Cerebellar nuclear complex (tissue), 1 donor: ENCODE data around the gene DBF4B.

Experiments used
- DNase-seq, 2 experiments: peaks; one replicate each; lab custom pipeline; 2025; lab: John Stamatoyannopoulos, UW

Gene DBF4B

GRCh38 chr17:44777394-44778348 lies 69.2 kb downstream of the DBF4B start:
- DNase-seq, result no peak

DNA sequence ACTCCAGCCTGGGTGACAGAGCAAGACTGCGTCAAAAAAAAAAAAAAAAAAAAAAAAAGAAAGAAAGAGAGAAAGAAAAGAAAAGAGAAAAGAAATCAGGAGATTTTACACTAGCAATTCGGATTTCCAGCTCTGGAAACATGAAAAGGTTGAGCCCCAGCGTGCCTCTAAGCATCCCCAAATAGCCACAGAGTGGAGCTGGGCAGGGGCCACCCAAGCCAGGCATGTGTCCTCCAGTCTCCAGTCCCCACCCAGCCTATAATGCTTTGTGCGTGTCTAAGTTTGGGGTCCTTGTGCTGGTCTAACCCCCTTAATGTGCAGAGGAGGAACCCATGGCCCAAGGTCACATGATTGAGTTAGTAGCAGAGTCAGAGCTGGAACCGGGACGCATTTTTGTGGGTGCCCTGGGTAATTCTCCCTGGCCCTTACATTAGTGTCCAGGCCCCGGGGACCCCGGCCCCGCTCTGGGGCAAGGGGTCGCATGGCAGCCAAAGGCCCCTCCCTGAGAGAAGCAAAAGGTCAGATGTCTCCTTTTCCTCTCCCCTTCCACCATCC lies 70.3 kb downstream of the DBF4B start:
- no peak for DNase-seq

DNA sequence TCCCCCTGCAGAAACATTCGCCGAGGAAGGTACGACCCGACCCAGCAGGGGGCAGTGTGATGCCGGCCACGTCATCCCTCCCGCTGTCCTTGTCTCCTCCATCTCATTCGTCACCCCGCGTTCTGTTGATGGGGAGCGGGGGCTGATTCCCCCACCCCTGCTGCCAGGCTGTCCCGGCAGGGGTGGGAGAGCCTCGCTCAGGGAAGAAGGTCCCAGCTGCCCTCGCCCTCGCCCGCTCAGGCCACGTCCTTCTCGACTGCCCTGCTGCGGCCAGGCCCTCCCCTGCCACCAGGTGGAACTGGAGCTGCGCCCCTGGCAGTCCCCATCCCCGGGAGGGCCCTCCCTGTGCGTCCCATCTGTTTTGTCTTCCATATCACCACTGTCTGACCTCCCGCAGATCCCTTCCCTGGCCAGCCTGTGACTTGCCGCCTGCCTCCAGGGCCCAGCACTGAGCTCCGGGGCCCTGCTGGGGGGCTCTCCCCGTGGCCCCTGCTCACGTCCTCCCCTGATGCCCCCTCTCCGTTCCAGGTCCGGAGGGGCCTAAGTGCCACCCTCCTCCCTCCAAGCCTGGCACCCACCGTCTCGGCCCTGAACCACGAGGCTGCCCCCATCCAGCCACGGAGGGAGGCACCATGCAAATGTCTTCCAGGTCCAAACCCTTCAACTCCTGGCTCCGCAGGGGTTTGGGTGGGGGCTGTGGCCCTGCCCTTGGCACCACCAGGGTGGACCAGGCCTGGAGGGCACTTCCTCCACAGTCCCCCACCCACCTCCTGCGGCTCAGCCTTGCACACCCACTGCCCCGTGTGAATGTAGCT lies 71.0 kb downstream of the DBF4B start:
- peak in 1 of 2 experiments; percentile 37 for DNase-seq

GRCh38 chr17:44780161-44780560 lies 71.7 kb downstream of the DBF4B start:
- no peak for DNase-seq

DNA sequence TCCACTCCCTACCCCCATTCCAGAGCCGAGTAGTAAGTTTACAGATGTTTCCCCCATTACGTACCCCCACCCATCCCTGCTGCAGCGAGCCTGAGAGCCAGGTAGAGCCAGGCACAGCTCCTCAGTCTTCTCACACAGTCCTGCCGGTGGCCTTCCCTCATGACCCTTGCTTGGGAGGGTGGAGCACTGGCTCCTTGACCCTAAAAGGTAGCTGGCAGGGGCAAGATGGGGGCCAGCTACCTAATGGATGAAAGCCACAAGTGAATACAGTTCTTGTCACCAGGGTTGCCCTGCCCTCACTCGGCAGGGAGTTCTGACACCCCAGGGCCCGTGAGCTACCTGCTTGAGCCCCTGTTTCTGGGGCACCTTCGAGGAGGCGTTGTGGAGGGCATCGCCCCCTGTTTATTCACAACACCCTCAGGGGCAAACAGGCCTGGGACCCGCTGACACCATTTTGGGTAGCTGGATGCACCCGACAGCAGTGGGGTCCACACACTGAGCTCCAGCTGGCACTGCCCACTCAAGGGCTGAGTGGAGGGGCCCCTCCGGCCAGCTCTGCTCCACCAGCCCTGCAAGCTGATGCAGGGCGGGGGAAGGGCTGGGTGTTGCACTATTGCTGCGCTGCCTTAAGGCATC lies 72.5 kb downstream of the DBF4B start:
- no peak for DNase-seq

GRCh38 chr17:44781551-44782325 lies 73.3 kb downstream of the DBF4B start:
- DNase-seq, result no peak

DNA sequence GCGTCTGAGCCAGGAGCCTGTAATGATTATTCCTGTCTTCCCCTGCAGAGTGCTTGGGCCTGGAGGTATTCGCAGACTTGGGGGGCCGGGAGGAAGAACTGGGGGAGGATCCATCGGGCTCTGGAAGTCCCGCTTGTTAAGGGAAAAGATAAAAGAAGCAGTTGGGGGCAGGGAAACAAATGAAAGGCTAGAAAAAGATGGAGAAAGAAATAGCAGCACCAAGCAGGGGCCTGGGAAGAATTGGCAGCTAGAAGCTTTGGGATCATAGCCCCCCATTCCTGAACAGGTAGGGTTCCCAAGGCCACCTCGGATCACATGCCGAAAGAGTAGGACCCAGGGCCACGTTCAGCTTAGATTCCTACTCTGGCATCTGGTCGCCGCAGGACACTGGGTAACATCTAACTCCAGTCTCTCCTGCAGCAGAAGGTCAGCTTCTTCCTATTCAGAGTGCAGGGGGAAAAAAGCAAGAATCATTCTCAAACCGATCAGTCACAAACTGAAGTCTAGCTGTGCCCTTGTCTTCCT lies 73.9 kb downstream of the DBF4B start:
- DNase-seq, result no peak

GRCh38 chr17:44785921-44786320 lies 77.5 kb downstream of the DBF4B start:
- peak in 1 of 2 experiments; percentile 24 for DNase-seq

- peak in 1 of 2 experiments; percentile 74 for DNase-seq
These were observed 78.2 kb downstream of the DBF4B start for GRCh38 chr17:44786551-44787081.

GRCh38 chr17:44787271-44787940 lies 78.9 kb downstream of the DBF4B start:
- DNase-seq, result peak; percentile 29 to 54

DNA sequence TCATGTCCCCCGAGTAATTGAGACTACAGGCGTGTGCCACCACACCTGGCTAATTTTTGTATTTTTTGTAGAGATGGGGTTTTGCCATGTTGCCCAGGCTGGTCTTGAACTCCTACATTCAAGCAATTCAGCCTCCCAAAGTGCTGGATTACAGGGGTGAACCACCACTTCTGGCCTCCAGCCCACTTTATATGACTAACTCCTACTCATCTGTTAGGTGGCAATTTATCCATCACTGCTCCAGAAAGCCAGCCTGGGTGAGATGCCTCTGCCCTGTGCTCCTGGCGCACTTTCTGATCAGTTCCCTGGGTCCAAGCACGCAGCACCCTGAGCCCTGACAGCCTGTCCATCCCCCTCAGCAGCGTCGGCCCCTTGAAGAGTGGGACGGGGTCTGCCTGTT lies 79.7 kb downstream of the DBF4B start:
- DNase-seq, result no peak

- no peak for DNase-seq
These were observed 83.8 kb downstream of the DBF4B start for GRCh38 chr17:44792276-44792675.

GRCh38 chr17:44793885-44794842 lies 85.7 kb downstream of the DBF4B start:
- no peak for DNase-seq

GRCh38 chr17:44794851-44795413 lies 86.5 kb downstream of the DBF4B start:
- no peak for DNase-seq

GRCh38 chr17:44795421-44795820 lies 87.0 kb downstream of the DBF4B start:
- no peak for DNase-seq

DNA sequence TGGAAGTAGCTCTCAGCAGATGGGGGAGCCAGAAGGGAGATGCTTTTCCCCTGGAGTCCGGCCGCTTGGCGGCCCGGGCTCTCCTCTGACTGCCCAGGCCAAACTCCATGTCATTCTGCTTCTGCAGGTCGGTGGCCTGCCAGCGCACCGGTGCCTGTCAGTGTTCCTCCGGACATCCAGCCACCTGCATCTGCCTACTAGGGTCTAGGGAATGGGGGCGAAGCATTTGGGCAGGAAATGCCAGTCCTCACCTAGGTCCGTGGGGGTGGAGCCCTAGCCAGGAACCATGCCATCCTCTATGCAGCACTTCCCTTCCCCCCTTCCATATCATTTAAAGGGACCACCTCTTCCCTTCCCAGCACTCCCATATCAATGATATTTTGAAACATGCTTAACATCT lies 87.5 kb downstream of the DBF4B start:
- peak in 1 of 2 experiments; percentile 28 for DNase-seq

DNA sequence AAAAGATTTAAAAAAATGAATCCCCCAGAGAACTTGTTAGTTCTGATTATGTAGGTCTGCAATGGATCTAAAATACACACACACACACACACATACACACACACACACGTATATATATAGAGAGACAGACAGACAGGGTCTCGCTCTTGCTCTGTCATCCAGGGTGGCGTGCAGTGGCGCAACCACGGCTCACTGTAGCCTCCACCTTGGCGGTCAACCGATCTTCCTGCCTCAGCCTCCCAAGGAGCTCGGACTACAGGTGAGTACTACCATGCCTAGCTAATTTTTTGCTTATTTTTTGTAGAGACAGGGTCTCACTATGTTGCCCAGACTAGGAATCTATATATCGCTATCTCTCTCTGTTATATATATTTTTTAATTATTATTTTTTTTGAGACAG lies 88.3 kb downstream of the DBF4B start:
- DNase-seq, result no peak

DNA sequence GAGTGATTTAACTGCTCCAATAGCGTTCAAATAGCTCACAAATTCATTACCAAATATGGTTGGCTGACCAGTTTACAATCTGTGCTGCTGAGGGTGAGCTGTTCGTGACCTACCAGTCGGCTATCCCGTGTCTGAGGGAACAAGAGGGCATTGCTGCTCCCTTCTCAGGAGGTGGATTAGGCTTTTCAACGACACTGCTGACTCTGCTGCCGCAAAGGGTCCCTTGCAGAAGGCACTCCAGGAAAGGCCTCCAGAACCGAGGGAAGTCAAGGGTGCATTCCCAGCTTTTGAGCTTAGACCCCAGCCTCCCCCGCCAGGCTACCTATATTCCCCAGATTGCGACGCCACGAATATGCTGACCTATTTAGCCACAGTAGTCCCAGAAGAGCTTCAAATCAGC lies 89.3 kb downstream of the DBF4B start:
- no peak for DNase-seq

DNA sequence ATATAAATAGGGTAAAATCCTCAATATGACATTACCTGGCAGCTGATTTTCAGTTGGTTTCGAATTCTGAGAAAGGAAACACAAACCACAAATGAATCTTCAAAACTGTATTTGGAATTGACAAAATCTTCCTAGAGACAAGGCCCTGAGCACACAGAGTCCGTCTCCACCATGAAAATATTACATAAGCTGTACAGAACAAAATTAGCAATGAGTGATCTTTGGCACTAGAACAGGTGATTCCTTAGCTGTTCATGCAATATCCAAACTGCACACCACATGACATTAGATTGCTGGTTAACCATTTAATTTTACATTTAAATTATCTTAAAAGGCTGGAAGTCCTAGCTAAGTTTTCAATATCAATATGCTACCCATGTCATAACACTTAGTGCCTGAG lies 89.9 kb downstream of the DBF4B start:
- DNase-seq, result peak in 1 of 2 experiments; percentile 19
